Glutamatergic neuron (in vitro differentiated cells): ENCODE measurements around the gene CAPN2. TPM values are rescaled to one million over a fixed set of nuclear protein-coding genes. Genes with fewer than 3 reads are reported as not detected.

Experiments
- DNase-seq: peaks from one replicate; pipeline ENCODE4 v3.0.0; 2022
- H3K27ac Mint-ChIP-seq: one replicate; pipeline ENCODE4 v1.8.0; 2020; ENCODE audit warnings: mild to moderate bottlenecking, mixed read lengths, inconsistent platforms; ENCODE audit not compliant: unreplicated experiment
- H3K27me3 Mint-ChIP-seq: one replicate; pipeline ENCODE4 v1.8.0; 2020; ENCODE audit warnings: mild to moderate bottlenecking, moderate library complexity, mixed read lengths, inconsistent platforms; ENCODE audit not compliant: unreplicated experiment
- H3K36me3 Mint-ChIP-seq: one replicate; pipeline ENCODE4 v1.8.0; 2020; ENCODE audit warnings: mild to moderate bottlenecking, mixed read lengths, inconsistent platforms; ENCODE audit not compliant: unreplicated experiment
- H3K4me1 Mint-ChIP-seq: one replicate; pipeline ENCODE4 v1.8.0; 2020; ENCODE audit warnings: mild to moderate bottlenecking, low read depth, mixed read lengths, inconsistent platforms; ENCODE audit not compliant: unreplicated experiment
- H3K4me3 Mint-ChIP-seq: one replicate; pipeline ENCODE4 v1.8.0; 2020; ENCODE audit warnings: mild to moderate bottlenecking, mixed read lengths, inconsistent platforms; ENCODE audit not compliant: unreplicated experiment
- H3K9me3 Mint-ChIP-seq: one replicate; pipeline ENCODE4 v1.8.0; 2020; ENCODE audit warnings: mild to moderate bottlenecking, moderate library complexity, mixed read lengths, inconsistent platforms; ENCODE audit not compliant: unreplicated experiment
- total RNA-seq: library from RNA; stranded (reverse); fragmentation: NEBNext Ultra II Directional; extraction: Animal tissue kit (Norgen Biotek cat#: 25700); gene quantifications from one replicate; pipeline ENCODE4 v1.2.1, GENCODE V29; 2021; ENCODE audit not compliant: unreplicated experiment
- TF ChIP-seq, protein P1 (sequence below): fragments of 200-600 bp; sonication (generic); IDR thresholded peaks from one replicate; pipeline ENCODE4 v1.5.0; 2021; ENCODE audit not compliant: partially characterized antibody, unreplicated experiment

Gene CAPN2
- total RNA-seq, 1 donor from 2014 or later = 25.6 TPM

DNA sequence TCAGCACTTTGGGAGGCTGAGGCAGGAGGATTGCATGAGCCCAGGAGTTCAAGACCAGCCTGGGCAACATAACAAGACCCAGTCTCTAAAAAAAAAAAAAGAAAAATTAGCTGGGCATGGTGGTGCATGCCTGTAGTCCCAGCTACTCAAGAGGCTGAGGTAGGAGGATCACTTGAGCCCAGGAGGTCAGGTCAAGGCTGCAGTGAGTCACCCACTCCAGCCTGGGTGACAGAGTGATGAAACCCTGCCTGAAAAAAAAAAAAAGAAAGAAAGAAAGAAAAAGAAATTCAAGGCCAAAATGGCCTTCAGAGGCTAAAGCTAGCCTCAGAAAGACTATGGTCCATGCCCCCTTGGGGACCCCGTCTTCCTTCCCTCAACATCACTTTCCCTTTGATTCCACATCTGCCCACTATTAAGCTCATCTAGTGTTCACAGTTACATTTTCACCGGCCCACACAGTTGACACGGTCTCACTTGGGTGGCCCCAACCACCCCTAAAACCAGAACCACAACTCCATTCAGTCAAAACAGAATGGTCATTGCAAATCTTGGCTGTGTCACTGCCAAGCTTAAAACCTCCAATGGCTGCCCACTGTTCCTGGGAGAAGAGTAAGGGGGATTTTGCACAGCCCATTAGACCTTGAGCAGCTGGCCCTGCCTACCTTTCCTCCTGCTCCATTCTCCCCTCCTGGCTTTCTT is 44.7 kb upstream of the CAPN2 start:
- H3K9me3 Mint-ChIP-seq = peaks cover 2% of the 10 kb centered on the region
- H3K36me3 Mint-ChIP-seq = no peaks in the 10 kb centered on the region
- H3K4me1 Mint-ChIP-seq = no peaks in the 10 kb centered on the region
- peaks cover 2% of the 10 kb centered on the region for H3K27me3 Mint-ChIP-seq
- TF ChIP-seq, protein P1, sequence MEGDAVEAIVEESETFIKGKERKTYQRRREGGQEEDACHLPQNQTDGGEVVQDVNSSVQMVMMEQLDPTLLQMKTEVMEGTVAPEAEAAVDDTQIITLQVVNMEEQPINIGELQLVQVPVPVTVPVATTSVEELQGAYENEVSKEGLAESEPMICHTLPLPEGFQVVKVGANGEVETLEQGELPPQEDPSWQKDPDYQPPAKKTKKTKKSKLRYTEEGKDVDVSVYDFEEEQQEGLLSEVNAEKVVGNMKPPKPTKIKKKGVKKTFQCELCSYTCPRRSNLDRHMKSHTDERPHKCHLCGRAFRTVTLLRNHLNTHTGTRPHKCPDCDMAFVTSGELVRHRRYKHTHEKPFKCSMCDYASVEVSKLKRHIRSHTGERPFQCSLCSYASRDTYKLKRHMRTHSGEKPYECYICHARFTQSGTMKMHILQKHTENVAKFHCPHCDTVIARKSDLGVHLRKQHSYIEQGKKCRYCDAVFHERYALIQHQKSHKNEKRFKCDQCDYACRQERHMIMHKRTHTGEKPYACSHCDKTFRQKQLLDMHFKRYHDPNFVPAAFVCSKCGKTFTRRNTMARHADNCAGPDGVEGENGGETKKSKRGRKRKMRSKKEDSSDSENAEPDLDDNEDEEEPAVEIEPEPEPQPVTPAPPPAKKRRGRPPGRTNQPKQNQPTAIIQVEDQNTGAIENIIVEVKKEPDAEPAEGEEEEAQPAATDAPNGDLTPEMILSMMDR = no peak
- DNase-seq = no peak
- H3K27ac Mint-ChIP-seq = no peak overlapping the region
- H3K4me3 Mint-ChIP-seq = no peak overlapping the region

DNA sequence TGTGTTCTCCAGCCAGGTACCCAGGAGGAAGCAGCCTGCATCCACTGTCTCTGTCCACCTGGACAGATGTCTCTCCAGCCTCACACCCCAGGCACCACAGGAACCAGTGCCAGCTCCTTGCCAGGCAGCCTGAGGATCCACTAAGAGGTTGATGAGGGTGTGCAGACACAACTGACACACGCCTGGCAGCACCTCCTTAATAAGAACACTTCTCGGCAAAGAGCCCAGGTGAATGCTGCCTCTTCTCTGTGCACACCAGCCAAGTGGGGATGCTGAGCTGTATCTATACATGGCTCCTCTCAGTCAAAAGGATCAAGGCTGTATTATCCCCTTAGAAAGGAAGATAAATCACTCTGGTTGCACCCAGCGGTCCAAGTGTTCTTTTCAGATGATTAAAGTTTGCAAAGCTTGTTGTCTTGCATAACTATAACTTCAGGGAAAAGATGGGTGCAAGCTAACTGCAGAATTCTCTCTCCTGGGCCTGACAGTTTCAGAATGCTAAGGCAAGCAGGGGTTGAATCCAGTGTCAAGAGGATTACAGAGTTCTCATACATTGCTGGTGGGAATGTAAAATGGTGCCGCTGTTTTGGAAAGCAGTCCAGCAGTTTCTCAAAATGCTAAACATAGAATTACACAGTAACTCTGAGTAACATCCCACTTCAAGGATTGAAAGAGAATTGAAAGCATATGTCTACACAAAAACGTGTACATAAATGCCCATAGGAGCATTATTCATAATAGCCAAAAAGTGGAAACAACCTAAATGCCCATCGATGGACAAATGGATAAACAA is 43.1 kb upstream of the CAPN2 start:
- Mint-ChIP-seq H3K4me3 (no peak overlapping the region), H3K27me3 (peaks cover 2% of the 10 kb centered on the region)
- TF ChIP-seq, protein P1 = no peak

DNA sequence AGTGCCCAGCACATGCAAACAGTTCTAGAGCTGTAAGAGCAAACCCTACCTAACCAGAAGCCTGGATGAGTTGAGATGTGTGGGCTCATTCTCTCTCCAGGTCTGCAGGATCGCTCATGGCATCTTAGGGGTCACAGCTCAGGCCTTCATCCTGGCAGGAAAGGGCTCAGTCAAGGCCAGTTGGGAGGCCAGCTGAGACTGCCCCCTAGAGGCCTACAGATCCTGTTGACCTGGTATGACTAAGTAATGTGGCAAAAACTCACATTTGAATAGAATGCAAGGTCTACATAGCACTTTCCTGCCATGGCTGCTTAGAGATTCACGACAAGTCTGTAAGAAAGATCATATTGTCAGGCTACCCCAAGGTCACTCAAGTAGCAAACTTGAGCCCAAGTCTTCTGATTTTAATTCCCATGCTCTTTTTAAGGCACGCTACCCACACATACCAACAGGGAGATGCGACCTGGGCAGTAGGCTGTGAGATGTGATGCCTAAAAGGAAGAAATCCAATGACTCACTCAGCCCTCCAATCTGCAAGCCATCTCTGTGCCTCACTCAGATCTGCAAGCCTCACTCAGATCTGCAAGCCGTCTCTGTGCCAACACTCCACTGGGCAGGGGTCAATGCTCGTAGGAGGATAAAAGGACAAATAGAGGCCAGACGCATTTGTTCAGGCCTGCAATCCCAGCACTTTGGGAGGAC is 41.7 kb upstream of the CAPN2 start:
- Mint-ChIP-seq H3K27ac (no peak overlapping the region), H3K4me1 (no peaks in the 10 kb centered on the region), H3K27me3 (peaks cover 2% of the 10 kb centered on the region), H3K4me3 (no peak overlapping the region), H3K9me3 (peaks cover 4% of the 10 kb centered on the region), H3K36me3 (peaks cover 17% of the 10 kb centered on the region)
- peak; percentile 48 for DNase-seq
- TF ChIP-seq, protein P1 = peak; percentile 64

More for the DNA sequence above, 43.1 kb upstream of the CAPN2 start:
- peaks cover 2% of the 10 kb centered on the region for H3K9me3 Mint-ChIP-seq
- no peak overlapping the region for H3K27ac Mint-ChIP-seq
- no peak for DNase-seq
- H3K4me1 Mint-ChIP-seq = no peaks in the 10 kb centered on the region
- H3K36me3 Mint-ChIP-seq = peaks cover 7% of the 10 kb centered on the region

DNA sequence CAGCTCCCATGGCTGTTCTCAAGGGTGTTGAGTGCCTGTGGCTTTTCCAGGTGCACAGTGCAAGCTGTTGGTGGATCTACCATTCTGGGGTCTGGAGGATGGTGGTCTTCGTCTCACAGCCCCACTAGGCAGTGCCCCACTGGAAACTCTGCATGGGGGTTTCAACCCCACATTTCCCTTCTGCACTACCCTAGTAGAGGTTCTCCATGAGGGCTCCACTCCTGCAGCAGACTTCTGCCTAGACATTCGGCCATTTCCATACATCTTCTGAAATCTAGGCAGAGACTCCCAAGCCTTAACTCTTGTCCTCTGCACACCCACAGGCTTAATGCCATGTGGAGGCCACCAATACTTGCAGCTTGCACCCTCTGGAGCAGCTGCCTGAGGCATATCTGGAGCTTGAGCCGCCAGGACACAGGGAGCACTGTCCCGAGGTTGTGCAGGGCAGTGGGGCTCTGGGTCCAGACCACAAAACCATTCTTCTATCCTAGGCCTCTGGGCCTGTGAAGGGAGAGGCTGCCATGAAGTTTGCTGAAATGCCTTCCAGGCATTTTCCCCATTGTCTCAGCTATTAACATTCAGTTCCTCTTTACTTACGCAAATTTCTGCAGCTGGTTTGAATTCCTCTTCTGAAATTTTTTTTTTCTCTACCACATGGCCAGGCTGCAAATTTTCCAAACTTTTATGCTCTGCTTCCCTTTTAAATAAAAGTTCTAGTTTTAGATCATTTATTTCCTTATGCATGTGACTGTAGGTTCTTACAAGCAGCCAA is 38.0 kb upstream of the CAPN2 start:
- DNase-seq = no peak
- H3K4me3 Mint-ChIP-seq = no peak overlapping the region
- peaks cover 25% of the 10 kb centered on the region for H3K36me3 Mint-ChIP-seq
- peaks cover 5% of the 10 kb centered on the region for H3K27me3 Mint-ChIP-seq
- H3K4me1 Mint-ChIP-seq = no peaks in the 10 kb centered on the region
- TF ChIP-seq, protein P1 = no peak
- no peak overlapping the region for H3K27ac Mint-ChIP-seq
- H3K9me3 Mint-ChIP-seq = peaks cover 7% of the 10 kb centered on the region
